Stimulated activated naive CD4-positive, alpha-beta T cell treated with Interleukin-2 at 50 U/mL for 16 hours (primary cell): ENCODE results near the gene ACSL5.
"Not testable (repeated sequence)": the region's sequence is repeated elsewhere in the genome, so short reads cannot be mapped to it uniquely, and the experiment has no call there.

Experiments used
- DNase-seq: peaks from one replicate; lab custom pipeline; 2025; lab: John Stamatoyannopoulos, UW

Gene ACSL5

GRCh38 chr10:112375721-112376395 is 1.9 kb downstream of the ACSL5 start:
- DNase-seq = peak; percentile 37

DNA sequence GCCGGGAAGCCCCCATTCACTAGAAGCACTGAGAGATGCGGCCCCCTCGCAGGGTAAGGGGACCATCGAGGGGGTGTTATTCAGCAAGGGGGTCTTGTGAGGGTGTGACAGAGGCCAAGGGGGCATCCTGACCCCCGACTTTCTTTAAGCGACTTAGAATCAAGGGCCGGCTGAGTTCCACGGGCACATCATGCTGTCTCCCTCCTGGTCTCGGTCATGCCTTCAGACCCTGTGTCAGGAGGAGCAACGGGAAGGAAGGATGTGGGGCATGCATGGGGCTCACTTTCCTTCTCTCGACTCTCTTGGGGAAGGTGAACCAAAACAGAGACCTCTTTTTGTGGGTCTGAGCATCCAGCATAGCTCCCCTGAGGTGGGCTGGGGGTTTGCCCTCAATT is 2.5 kb downstream of the ACSL5 start:
- DNase-seq = no peak

DNA sequence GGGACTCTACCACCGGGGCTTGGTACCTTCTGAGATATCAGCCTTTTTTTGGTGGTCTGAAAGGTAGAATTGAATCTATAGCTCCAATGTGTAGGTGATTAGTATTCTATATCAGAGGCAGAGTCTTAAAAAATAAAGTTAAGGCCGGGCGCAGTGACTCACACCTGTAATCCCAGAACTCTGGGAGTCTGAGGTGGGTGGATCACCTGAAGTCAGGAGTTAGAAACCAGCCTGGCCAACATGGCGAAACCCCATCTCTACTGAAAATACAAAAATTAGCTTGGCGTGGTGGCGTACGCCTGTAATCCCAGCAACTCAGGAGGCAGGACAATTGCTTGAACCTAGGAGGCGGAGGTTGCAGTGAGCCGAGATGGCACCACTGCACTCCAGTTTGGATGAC is 3.2 kb downstream of the ACSL5 start:
- DNase-seq = not testable (repeated sequence)

- DNase-seq = no peak
Observed at GRCh38 chr10:112379635-112380296, 5.8 kb downstream of the ACSL5 start.

DNA sequence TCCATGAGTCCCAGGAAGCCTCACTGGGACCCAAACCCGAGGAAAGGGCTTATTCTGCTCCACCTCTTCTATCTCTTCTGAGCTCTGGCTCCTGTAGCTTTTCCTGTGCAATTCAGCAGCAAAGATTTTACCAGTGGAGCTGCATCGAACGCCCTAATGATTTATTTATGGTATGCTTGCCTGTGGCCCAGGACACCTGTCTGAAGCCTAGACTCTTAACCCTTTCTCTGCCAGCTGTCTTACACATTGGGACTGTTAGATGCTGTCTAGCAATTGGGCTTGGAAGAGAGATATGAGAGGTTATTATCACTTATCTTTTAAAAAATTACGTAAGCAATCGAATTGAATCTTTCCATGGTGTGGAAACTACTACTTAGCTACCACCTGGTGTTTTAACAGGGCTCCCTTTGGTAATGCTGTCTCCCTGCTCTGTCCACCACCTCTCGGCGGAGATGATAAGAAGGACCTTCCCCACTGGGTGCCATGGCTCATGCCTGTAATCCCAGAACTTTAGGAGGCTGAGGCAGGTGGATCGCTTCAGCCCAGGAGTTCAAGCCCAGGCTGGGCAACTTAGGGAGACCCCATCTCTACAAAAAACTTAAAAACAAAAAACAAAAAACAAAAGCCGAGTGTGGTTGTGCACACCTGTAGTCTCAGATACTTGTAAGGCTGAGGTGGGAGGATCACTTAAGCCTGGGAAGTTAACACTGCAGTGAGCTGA is 8.8 kb downstream of the ACSL5 start:
- DNase-seq = no peak

DNA sequence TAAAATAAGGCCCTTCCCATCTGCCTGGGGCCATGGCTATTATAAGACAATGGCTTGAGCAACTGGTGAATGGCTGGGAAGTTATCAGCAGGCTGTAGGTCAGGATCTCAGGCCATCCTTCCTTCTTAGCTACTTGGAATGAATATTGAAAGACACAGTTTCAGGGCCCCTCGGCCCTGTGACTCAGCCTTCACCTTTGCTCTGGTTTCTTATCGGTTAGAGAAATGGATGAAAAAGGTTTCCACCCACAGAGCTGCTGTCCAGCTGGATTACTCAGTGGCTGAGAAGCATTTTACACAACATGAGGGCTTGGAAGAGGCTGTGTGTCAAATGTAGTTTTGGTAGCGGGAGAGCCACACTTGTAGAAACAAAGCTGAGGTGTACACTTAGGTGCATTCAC is 9.4 kb downstream of the ACSL5 start:
- DNase-seq = no peak

DNA sequence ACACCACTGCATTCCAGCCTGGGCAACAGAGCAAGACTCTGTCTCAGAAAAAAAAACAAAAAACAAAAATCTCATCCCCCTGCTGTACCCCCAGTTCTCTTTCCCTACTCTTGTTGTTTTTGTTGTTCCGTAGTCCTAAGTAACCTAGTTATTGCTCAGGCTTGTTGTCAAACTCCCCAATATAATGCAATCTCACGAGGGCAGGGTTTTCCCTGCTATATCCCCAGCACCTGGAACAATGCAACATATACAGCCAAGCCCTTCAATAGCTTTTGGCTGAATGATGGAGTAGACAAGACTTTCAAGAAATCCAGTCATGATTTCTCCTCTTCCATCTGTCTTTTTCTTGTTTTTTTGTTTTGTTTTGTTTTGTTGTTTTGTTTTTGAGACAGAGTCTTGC is 10.2 kb downstream of the ACSL5 start:
- no peak for DNase-seq

DNA sequence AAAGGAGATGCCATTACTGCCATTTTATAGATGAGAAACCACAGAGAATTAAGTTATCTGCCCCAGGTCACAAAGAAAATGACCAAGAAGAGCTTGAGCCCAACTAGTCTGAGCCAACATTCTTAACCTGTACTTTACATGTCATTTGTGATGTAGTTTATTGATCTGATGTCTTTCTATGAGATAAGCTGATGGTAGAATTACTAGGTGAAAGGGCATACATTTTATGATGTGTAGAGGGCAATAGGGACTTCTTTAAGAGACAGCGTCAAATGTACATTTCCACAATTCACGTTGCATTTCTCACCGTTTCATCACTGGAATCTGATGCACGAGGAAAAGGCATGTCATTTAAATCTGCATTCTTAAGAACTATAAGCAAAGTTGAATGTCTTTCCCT is 11.3 kb downstream of the ACSL5 start:
- DNase-seq = no peak

DNA sequence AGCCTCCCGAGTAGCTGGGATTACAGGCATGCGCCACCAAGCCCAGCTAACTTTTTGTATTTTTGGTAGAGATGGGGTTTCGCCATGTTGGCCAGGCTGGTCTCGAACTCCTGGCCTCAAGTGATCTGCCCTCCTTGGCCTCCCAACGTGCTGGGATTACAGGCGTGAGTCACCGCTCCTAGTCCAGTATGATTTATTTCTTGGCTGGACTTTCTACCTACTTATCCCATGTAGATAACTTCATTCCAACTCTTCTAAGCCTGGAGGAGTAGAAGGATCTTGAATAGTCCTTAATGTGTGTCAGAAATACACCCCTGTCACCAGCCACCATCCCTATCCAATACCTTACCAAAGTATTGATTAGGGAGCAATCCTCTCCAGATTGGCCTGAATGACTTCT is 14.1 kb downstream of the ACSL5 start:
- DNase-seq = not testable (repeated sequence)

GRCh38 chr10:112388548-112388947 is 14.6 kb downstream of the ACSL5 start:
- no peak for DNase-seq

GRCh38 chr10:112389271-112389822 is 15.4 kb downstream of the ACSL5 start:
- DNase-seq = peak; percentile 39

DNA sequence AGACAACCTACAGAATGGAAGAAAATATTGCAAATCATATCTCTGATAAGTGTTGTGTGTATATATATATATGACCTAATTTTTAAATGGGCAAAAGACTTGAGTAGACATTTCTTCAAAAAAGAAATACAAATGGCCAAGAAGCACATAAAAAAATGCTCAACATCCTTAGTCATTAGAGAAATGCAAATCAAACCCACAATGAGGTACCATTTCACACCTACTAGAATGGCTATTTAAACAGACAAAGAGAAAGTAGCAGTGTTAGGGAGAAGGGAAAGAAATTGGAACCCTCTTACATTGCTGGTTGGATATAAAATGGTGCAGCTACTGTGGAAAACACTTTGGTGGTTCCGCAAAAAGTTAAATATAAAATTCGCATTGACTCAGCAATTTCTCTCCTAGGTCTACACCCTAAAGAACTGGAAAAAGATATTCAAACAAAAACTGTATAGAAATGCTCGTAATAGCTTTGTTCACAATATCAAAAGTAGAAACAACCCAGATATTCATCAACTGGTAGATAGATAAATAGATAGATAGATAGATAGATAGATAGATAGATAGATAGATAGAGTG is 16.3 kb downstream of the ACSL5 start:
- no peak for DNase-seq

DNA sequence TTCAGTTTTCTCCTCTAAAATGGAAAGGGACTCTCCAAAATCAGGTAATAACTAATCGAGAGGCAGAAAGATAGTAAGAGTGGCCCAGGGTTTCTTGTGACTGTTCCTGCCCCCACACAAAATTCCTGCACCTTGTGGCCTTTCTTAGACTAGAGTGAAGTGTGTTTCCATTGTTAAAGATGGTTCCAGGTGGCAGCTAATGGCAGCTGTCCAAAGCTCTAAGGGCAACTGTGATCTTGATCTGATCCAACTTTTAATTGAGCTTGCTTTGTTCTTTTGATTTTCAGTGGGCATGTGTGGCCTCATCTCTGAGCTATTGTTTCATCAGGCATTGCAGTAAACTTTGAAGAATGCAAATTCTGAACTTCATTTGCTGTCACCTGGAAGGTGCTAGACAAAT is 19.4 kb downstream of the ACSL5 start:
- DNase-seq = no peak

DNA sequence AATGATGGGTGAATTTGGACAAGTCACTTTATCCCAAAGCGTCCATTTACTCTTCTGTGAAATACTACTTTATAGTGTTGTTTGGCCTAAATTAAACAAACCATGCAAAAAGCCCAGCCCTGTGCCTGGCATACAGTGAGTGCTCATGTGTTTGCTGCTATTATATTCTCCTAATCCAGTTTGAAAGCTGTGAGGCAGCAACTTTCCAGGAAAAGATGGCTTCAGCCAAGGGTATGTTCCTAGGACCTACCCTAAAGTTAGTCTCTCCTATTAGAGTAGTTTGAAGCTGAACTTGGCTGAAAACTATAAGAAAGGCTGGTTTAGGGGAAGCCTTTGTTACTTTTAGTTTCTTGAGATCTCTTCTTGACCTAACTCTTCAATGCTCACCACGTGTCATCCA is 19.9 kb downstream of the ACSL5 start:
- no peak for DNase-seq

DNA sequence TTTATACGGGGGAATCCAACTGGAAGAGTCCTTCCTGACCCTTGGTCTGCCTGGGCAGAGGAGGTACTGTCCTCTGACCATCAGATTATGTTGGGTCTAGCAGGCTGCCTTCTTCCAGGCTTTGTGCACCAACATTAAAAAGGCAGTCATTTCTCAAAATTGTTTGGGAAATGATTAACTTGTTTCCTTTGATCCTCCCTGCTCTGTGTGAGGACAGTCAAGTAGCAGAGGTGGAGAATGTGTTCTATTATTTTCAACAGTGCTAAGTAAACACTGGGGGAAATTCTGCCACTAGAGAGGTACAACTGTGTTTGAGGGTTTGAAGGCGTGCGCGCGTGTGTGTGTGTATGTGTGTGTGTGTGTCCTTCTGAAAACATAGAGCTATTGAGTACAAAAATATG is 20.6 kb downstream of the ACSL5 start:
- no peak for DNase-seq

DNA sequence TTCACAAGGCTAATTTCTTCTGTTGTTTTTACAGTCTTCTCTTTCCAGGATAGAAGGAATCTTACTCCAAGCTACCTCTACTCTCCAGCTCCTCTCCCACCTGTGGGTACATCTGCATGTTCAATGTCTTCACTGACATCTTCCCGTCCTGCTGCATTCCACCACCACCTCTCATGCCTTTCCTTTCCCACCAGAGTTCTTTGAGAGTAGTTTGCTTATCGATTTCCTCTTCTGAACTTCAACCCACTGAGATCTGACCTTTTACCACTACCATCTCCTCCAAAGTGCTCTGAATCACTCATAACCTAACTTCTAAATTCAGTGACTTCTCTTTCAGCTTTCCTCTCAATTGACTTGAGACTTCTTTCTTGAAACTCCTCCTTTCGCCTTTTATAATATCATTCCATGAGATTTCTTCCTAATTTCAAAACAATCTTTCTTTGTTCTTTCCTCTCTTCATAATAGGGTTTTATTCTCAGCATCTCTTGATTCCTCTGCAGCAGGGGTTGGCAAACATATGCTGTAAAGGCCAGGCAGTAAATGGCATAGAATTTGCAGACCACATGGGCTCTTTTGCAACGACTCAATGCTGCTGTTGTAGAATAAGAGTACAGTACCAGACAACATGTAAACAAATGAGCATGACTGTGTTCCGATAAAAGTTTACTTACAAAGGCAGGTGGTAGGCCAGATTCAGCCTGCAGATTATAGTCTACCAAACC is 22.1 kb downstream of the ACSL5 start:
- no peak for DNase-seq

- no peak for DNase-seq
Observed at GRCh38 chr10:112397592-112397991, 23.7 kb downstream of the ACSL5 start.

GRCh38 chr10:112402917-112403316 is 29.0 kb downstream of the ACSL5 start:
- no peak for DNase-seq

- no peak for DNase-seq
Observed at GRCh38 chr10:112404617-112405016, 30.7 kb downstream of the ACSL5 start.

DNA sequence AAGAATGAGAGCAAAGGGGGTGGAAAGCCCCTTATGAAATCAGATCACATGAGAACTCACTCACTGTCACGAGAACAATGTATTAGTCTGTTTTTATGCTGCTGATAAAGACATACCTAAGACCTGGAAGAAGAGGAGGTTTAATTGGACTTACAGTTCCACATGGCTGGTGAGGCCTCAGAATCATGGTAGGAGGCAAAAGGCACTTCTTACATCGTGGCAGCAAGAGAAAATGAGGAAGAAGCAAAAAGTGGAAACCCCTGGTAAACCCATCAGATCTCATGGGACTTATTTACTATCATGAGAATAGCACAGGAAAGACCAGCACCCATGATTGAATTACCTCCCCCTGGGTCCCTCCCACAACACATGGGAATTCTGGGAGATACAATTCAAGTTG is 32.9 kb downstream of the ACSL5 start:
- not testable (repeated sequence) for DNase-seq

- no peak for DNase-seq
Observed at GRCh38 chr10:112407696-112408095, 33.8 kb downstream of the ACSL5 start.

DNA sequence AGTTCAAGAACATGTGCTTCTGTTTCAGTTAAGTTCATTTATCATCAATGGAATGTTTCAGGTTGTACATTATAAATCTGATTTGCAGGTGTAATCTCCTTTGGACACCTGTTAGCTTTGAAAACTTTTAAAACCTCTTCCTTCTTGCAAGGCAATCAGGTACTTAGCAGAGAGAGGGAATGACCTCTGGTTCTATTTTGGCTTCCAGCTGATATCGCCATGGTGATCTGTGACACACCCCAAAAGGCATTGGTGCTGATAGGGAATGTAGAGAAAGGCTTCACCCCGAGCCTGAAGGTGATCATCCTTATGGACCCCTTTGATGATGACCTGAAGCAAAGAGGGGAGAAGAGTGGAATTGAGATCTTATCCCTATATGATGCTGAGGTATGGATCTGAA is 35.4 kb downstream of the ACSL5 start:
- no peak for DNase-seq
